ENCODE measurements around the gene ZNF573. TPM values are rescaled to one million over a fixed set of nuclear protein-coding genes. Genes with fewer than 3 reads are reported as not detected.
A peak's percentile ranks its signal among the peaks of the same experiment; 100 is the strongest.

Gene ZNF573
- total and polyA plus RNA-seq, 2 of the 13 experiments (the other 11 are each of a cell fraction or from before 2014, with no cell fraction given), result 3.1 to 9.3 TPM

DNA sequence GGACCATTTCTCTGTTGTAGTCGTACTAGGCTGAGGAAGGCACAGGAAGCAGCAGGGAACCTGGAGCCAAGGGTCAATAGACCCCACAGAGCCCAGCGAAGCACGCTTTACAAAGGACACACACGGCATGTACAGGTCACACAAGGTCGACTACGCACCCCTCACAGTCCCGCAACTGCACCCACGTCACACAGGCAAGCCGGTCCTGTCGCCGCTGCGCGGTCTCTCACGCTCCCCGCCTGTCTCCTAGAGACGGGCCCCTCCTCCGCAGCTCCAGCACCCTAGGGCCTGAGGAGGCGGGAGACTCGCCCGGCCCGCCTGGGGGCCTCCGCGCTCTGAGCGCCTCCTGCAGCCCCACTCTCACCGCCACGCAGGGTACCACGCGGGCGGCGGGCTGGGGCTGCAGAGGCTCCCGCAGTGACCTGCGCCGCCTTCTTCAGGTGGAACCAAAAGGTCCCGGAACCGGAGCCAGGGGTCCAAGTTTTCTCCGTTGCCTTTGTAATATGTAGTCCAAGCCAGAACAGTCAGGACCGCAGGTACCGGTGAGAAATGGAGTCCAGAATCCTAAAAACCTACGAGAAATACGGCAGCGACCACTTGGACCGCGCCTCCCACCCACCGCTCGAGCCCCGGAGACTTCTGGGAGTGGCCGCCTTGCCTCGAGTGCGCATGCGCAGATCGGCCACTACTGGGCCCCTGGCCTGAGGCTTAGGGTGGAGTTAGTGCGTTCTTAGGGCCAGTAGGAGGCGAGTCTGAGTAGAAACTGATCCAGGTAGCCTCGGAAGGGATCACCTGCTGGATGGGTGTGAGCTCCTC lies 60.1 kb downstream of the ZNF573 start, which contains the start of gene ZNF607 (continued):
- peak; percentile 49; the same call in 1 of the 2 replicates for TF ChIP-seq ZNF543 (CRISPR knock-in tag; IDR thresholded peaks at IDR 0.05)
- TF ChIP-seq ZNF33A (CRISPR knock-in tag; IDR thresholded peaks at IDR 0.05; ENCODE audit: borderline replicate concordance), result no peak
- TF ChIP-seq BHLHE40 (IDR thresholded peaks at IDR 0.05; ENCODE audit: low read length), result no peak
- TF ChIP-seq GATAD1 (CRISPR knock-in tag; IDR thresholded peaks at IDR 0.05), result peak; percentile 65; the same call in 1 of the 2 replicates
- peak; percentile 94 for TF ChIP-seq ZEB1 (IDR thresholded peaks at IDR 0.05; ENCODE audit: insufficient replicate concordance, low read depth)
- TF ChIP-seq KDM1A (CRISPR knock-in tag; IDR thresholded peaks at IDR 0.05), result no peak
- no peak for TF ChIP-seq ZNF207 (IDR thresholded peaks at IDR 0.05; ENCODE audit: borderline replicate concordance)
- peak; percentile 45; the same call in 1 of the 2 replicates for TF ChIP-seq WIZ (CRISPR knock-in tag; IDR thresholded peaks at IDR 0.05)
- no peak for TF ChIP-seq ZNF7 (CRISPR knock-in tag; IDR thresholded peaks at IDR 0.05)
- TF ChIP-seq GATA4 (IDR thresholded peaks at IDR 0.05; ENCODE audit: borderline replicate concordance, low read depth), result peak; percentile 57; the same call in 1 of the 2 replicates
- TF ChIP-seq SMARCC2 (IDR thresholded peaks at IDR 0.05), result no peak
- TF ChIP-seq, protein P1, sequence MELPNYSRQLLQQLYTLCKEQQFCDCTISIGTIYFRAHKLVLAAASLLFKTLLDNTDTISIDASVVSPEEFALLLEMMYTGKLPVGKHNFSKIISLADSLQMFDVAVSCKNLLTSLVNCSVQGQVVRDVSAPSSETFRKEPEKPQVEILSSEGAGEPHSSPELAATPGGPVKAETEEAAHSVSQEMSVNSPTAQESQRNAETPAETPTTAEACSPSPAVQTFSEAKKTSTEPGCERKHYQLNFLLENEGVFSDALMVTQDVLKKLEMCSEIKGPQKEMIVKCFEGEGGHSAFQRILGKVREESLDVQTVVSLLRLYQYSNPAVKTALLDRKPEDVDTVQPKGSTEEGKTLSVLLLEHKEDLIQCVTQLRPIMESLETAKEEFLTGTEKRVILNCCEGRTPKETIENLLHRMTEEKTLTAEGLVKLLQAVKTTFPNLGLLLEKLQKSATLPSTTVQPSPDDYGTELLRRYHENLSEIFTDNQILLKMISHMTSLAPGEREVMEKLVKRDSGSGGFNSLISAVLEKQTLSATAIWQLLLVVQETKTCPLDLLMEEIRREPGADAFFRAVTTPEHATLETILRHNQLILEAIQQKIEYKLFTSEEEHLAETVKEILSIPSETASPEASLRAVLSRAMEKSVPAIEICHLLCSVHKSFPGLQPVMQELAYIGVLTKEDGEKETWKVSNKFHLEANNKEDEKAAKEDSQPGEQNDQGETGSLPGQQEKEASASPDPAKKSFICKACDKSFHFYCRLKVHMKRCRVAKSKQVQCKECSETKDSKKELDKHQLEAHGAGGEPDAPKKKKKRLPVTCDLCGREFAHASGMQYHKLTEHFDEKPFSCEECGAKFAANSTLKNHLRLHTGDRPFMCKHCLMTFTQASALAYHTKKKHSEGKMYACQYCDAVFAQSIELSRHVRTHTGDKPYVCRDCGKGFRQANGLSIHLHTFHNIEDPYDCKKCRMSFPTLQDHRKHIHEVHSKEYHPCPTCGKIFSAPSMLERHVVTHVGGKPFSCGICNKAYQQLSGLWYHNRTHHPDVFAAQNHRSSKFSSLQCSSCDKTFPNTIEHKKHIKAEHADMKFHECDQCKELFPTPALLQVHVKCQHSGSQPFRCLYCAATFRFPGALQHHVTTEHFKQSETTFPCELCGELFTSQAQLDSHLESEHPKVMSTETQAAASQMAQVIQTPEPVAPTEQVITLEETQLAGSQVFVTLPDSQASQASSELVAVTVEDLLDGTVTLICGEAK (IDR thresholded peaks at IDR 0.05), result no peak
- TF ChIP-seq, protein P1 (CRISPR knock-in tag; IDR thresholded peaks at IDR 0.05), result peak; percentile 67
- TF ChIP-seq ZNF674 (CRISPR knock-in tag; IDR thresholded peaks at IDR 0.05; ENCODE audit: low read depth), result no peak
- peak; percentile 18; the same call in 1 of the 2 replicates for TF ChIP-seq NFYB (CRISPR knock-in tag; IDR thresholded peaks at IDR 0.05)
- TF ChIP-seq PTBP1 (IDR thresholded peaks at IDR 0.05; ENCODE audit: low read depth, low read length, poor library complexity, severe bottlenecking), result no peak
- TF ChIP-seq ZSCAN12 (CRISPR knock-in tag; IDR thresholded peaks at IDR 0.05), result 0 out of 2 replicates have a peak, but pooled peaks have one; percentile 26
- TF ChIP-seq KLF16 (CRISPR knock-in tag; IDR thresholded peaks at IDR 0.05), result no peak; a peak in 1 of 4 replicates
- peak; percentile 71 for TF ChIP-seq GABPB1 (CRISPR knock-in tag; IDR thresholded peaks at IDR 0.05)
- TF ChIP-seq CHD4 (IDR thresholded peaks at IDR 0.05; ENCODE audit: borderline replicate concordance, low read length), result no peak
- peak; percentile 67; the same call in 1 of the 2 replicates for TF ChIP-seq ZNF337 (CRISPR knock-in tag; IDR thresholded peaks at IDR 0.05; ENCODE audit: borderline replicate concordance, low read depth)
- TF ChIP-seq NFRKB (IDR thresholded peaks at IDR 0.05), result no peak
- TF ChIP-seq PHF20 (CRISPR knock-in tag; IDR thresholded peaks at IDR 0.05), result peak; percentile 66; the same call in 1 of the 2 replicates

Data from HepG2 (cell line).